K562 (cell line): ENCODE results near the gene NXN. TPM values are rescaled to one million over a fixed set of nuclear protein-coding genes. Genes with fewer than 3 reads are reported as not detected.

ENCODE experiments used
- ASH1L ChIP-seq: fragments of 450-650 bp; IDR thresholded peaks from 2 replicates; pipeline ENCODE4 v1.6.1; 2018; ENCODE audit warnings: borderline replicate concordance, mild to moderate bottlenecking, low read depth; ENCODE audit not compliant: partially characterized antibody
- MGA ChIP-seq: fragments of 450-650 bp; IDR thresholded peaks from 2 replicates; pipeline ENCODE4 v1.6.1; 2016; ENCODE audit warnings: mild to moderate bottlenecking, moderate library complexity
- PCBP1 ChIP-seq: fragments of 200-400 bp; formaldehyde crosslinking; IDR thresholded peaks from 2 replicates; pipeline ENCODE4 v1.6.1; 2018; ENCODE audit warnings: mild to moderate bottlenecking, low read depth, low read length; ENCODE audit not compliant: poor library complexity, severe bottlenecking
- TBP ChIP-seq: optimal IDR thresholded peaks from 2 replicates; pipeline ENCODE3; 2011; ENCODE audit warnings: low read depth, low read length, improper control_type of control experiment
- polyA plus RNA-seq, 8 experiments: library from polyadenylated mRNA; depleted of rRNA in 4 of 8; stranded (reverse) in 5 of 8; unstranded in 3 of 8; fragments of >200 nt; fragmentation: Nextera tagmentation in 2 of 8; fragmentation: Illumina TruSeq in 1 of 8; extraction: Ambion mirVana in 2 of 8; extraction: Trizol in 1 of 8; gene quantifications; 2 replicates each; pipeline versions ENCODE4 v1.2.1 to v1.2.3, GENCODE V29; 2011 to 2014; ENCODE audit warnings: inconsistent platforms in 1 of 8, missing spikeins in 1 of 8
- total RNA-seq, 7 experiments: library from RNA; depleted of rRNA in 6 of 7; stranded (reverse); fragments of >200 nt in 6 of 7; fragmentation: Illumina TruSeq in 2 of 7; extraction: Trizol in 2 of 7; gene quantifications; 2 replicates each; pipeline versions ENCODE4 v1.2.1 to v1.2.3, GENCODE V29; 2011 to 2021; ENCODE audit warnings: low replicate concordance in 1 of 7

NXN gene
- total and polyA plus RNA-seq, 9 of the 15 experiments (the other 6 are each of a cell fraction or from before 2014, with no cell fraction given): 0.08 to 0.39 (median 0.29) TPM; not detected in 5

GRCh38 chr17:962166-962565, 17.4 kb downstream of the NXN start (continued):
- TF ChIP-seq MGA: no peak
- TF ChIP-seq PCBP1: no peak
- no peak for TF ChIP-seq ASH1L
- no peak for TF ChIP-seq TBP
